K562 (cell line): ENCODE results near the gene RYK. TPM values are rescaled to one million over a fixed set of nuclear protein-coding genes. Genes with fewer than 3 reads are reported as not detected.

ENCODE experiments used
- ATAC-seq: fragments of 200-7000 bp; cut with Tn5 transposase; 3 replicates; pipeline ENCODE4 v1.9.1; 2020; ENCODE audit warnings: moderate library complexity
- BruUV-seq: library from RNA; stranded (reverse); fragments of 400-500 nt; replicated peaks from 2 replicates; lab custom pipeline; 2021; lab: Mats Ljungman, UMichigan
- CTCF ChIA-PET: fragments of 300-600 bp; formaldehyde crosslinking; extraction: SDS; loops from one replicate; lab custom pipeline; 2021; ENCODE audit warnings: low intra/inter-chr PET ratio; lab: Yijun Ruan, JAX
- POLR2A ChIA-PET: fragments of 300-600, 350-650 bp; sonication (Branson Sonifier 250); formaldehyde crosslinking; extraction: SDS; loops from one replicate; lab custom pipeline; 2021; ENCODE audit warnings: antibody characterized with exemption, inconsistent platforms; lab: Yijun Ruan, JAX
- DNase-seq, 4 experiments: peaks; one replicate each; pipeline versions ENCODE4 v3.0.0 to v3.0.0-alpha.2; 2011 to 2018; ENCODE audit warnings: low spot score in 3 of 4, mixed read lengths in 3 of 4; ENCODE audit errors: extremely low read depth in 1 of 4
- FAIRE-seq: peaks from 2 replicates; lab custom pipeline; 2011; peaks lifted over from hg19 to GRCh38; lab: Jason Lieb, UNC
- H2AFZ ChIP-seq: 2 replicates; pipeline ENCODE4 v1.6.0; 2011; ENCODE audit warnings: low read depth, low read length, control low read depth, inconsistent platforms
- H3K27ac ChIP-seq: fragments of 200-600 bp; 3 replicates; pipeline ENCODE4 v1.8.0; 2011; ENCODE audit warnings: low read depth, mild to moderate bottlenecking, control low read depth, inconsistent platforms, low read length, moderate library complexity, mixed read lengths; ENCODE audit errors: extremely low read depth
- H3K27me3 ChIP-seq, 2 experiments: fragments of 300-600 bp in 1 of 2; 2 replicates in 1 of 2; 3 replicates in 1 of 2; pipeline versions ENCODE4 v1.6.0 to v1.8.0; 2011; ENCODE audit warnings: inconsistent platforms in 2 of 2, low read length in 2 of 2, mild to moderate bottlenecking in 1 of 2, mixed read lengths in 1 of 2, moderate library complexity in 1 of 2; ENCODE audit not compliant: control insufficient read depth in 2 of 2, insufficient read depth in 2 of 2
- H3K36me3 ChIP-seq: fragments of 300-600 bp; 3 replicates; pipeline ENCODE4 v1.8.0; 2011; ENCODE audit warnings: mild to moderate bottlenecking, low read length, inconsistent platforms; ENCODE audit not compliant: control insufficient read depth, insufficient read depth
- H3K4me1 ChIP-seq, 2 experiments: fragments of 200-600 bp in 1 of 2; replicated peaks in 1 of 2; 2 replicates in 1 of 2; 3 replicates in 1 of 2; pipeline versions ENCODE4 v1.5.1 to v1.8.0; 2011; ENCODE audit warnings: inconsistent platforms in 2 of 2, low read length in 2 of 2, mild to moderate bottlenecking in 1 of 2, mixed read lengths in 1 of 2, moderate library complexity in 1 of 2; ENCODE audit not compliant: control insufficient read depth in 2 of 2, insufficient read depth in 2 of 2
- H3K4me2 ChIP-seq: 2 replicates; pipeline ENCODE4 v1.6.1; 2011; ENCODE audit warnings: low read length, control low read depth, inconsistent platforms, mixed read lengths; ENCODE audit not compliant: insufficient read depth
- H3K4me3 ChIP-seq: fragments of 200-600 bp; sonication (generic), shearing (Covaris generic); 2 replicates; pipeline ENCODE4 v1.5.1; 2016; ENCODE audit warnings: control low read depth, inconsistent platforms
- H3K79me2 ChIP-seq: fragments of 200-600 bp; 3 replicates; pipeline ENCODE4 v1.8.0; 2011; ENCODE audit warnings: low read length, inconsistent platforms; ENCODE audit not compliant: control insufficient read depth, insufficient read depth
- H3K9ac ChIP-seq, 2 experiments: 2 replicates each; pipeline versions ENCODE4 v1.6.0 to v1.6.1; 2011; ENCODE audit warnings: low read depth in 2 of 2, low read length in 2 of 2, control low read depth in 1 of 2, inconsistent platforms in 1 of 2, mild to moderate bottlenecking in 1 of 2, mixed read lengths in 1 of 2; ENCODE audit not compliant: insufficient read depth in 1 of 2
- H3K9me1 ChIP-seq: one replicate; pipeline ENCODE4 v1.6.0; 2011; ENCODE audit warnings: inconsistent platforms, mild to moderate bottlenecking, low read length, moderate library complexity; ENCODE audit not compliant: control insufficient read depth, insufficient read depth
- H3K9me3 ChIP-seq: replicated peaks from 2 replicates; pipeline ENCODE4 v1.5.1; 2011; ENCODE audit warnings: low read depth, low read length, inconsistent platforms; ENCODE audit not compliant: control insufficient read depth, insufficient read depth
- H4K20me1 ChIP-seq: replicated peaks from 2 replicates; pipeline ENCODE4 v1.6.1; 2011; ENCODE audit warnings: low read length, inconsistent platforms, mixed read lengths; ENCODE audit not compliant: control insufficient read depth, insufficient read depth
- ARID1B ChIP-seq: fragments of 450-650 bp; IDR thresholded peaks from 2 replicates; pipeline ENCODE4 v1.6.1; 2016; ENCODE audit warnings: antibody characterized with exemption, mild to moderate bottlenecking, inconsistent platforms
- ARID2 ChIP-seq: fragments of 450-650 bp; IDR thresholded peaks from 2 replicates; pipeline ENCODE4 v1.6.1; 2017; ENCODE audit warnings: antibody characterized with exemption, mild to moderate bottlenecking
- BRCA1 ChIP-seq, 2 experiments: fragments of 450-650 bp in 1 of 2; sonication (generic) in 1 of 2; formaldehyde crosslinking in 1 of 2; IDR thresholded peaks; 2 replicates each; pipeline versions ENCODE4 v1.5.0 to v1.6.1; 2017 to 2020; ENCODE audit warnings: mild to moderate bottlenecking in 1 of 2, missing genetic modification reagents in 1 of 2
- BRD4 ChIP-seq: fragments of 200-600 bp; sonication (generic); IDR thresholded peaks from 2 replicates; pipeline ENCODE4 v1.6.1; 2017; ENCODE audit warnings: inconsistent platforms
- CBX1 ChIP-seq: sonication (generic); IDR thresholded peaks from 2 replicates; pipeline ENCODE4 v1.6.1; 2016; ENCODE audit warnings: antibody characterized with exemption, low read depth, mild to moderate bottlenecking
- ELF2 ChIP-seq: fragments of 250-450 bp; sonication (Bioruptor Pico); IDR thresholded peaks from 2 replicates; pipeline ENCODE4 v1.5.0; 2021; ENCODE audit warnings: mild to moderate bottlenecking
- ESRRA ChIP-seq: fragments of 450-650 bp; IDR thresholded peaks from 2 replicates; pipeline ENCODE4 v1.6.1; 2014; ENCODE audit warnings: low read depth, mild to moderate bottlenecking, moderate library complexity, borderline replicate concordance
- ETS2 ChIP-seq: IDR thresholded peaks from 2 replicates; pipeline ENCODE4 v1.6.1; 2016; ENCODE audit warnings: borderline replicate concordance, missing genetic modification characterization, mild to moderate bottlenecking, moderate library complexity, missing compliant biosample characterization; ENCODE audit not compliant: poor library complexity, severe bottlenecking
- KLF10 ChIP-seq: fragments of 250-450 bp; sonication (Bioruptor Pico); IDR thresholded peaks from 2 replicates; pipeline ENCODE4 v1.6.1; 2021; ENCODE audit warnings: matching md5 sums
- POLR2AphosphoS2 ChIP-seq: IDR thresholded peaks from 2 replicates; pipeline ENCODE4 v1.6.1; 2012; ENCODE audit warnings: low read length, improper control_type of control experiment
- POLR2AphosphoS5 ChIP-seq: IDR thresholded peaks from 2 replicates; pipeline ENCODE4 v1.6.1; 2011; ENCODE audit warnings: mild to moderate bottlenecking, low read depth, low read length, moderate library complexity; ENCODE audit not compliant: control insufficient read depth, insufficient read depth
- SMARCA4 ChIP-seq: fragments of 450-650 bp; IDR thresholded peaks from 2 replicates; pipeline ENCODE4 v1.6.1; 2016
- SMARCA5 ChIP-seq: fragments of 450-650 bp; IDR thresholded peaks from 2 replicates; pipeline ENCODE4 v1.6.1; 2016
- ZBTB1 ChIP-seq: sonication (generic); formaldehyde crosslinking; IDR thresholded peaks from 2 replicates; pipeline ENCODE4 v1.8.1; 2023; ENCODE audit warnings: missing genetic modification reagents, low read depth, mild to moderate bottlenecking, borderline replicate concordance
- ZNF316 ChIP-seq: fragments of 450-650 bp; IDR thresholded peaks from 2 replicates; pipeline ENCODE4 v1.6.1; 2016
- ZNF324 ChIP-seq: fragments of 250-450 bp; sonication (Bioruptor Pico); IDR thresholded peaks from 2 replicates; pipeline ENCODE4 v1.4.0; 2020; ENCODE audit warnings: mild to moderate bottlenecking
- ZNF431 ChIP-seq: sonication (generic); formaldehyde crosslinking; IDR thresholded peaks from 2 replicates; pipeline ENCODE4 v1.8.0; 2022; ENCODE audit warnings: mild to moderate bottlenecking, missing genetic modification reagents
- ZNF780A ChIP-seq: fragments of 250-450 bp; sonication (Bioruptor Pico); IDR thresholded peaks from 2 replicates; pipeline ENCODE4 v1.5.0; 2021; ENCODE audit warnings: mild to moderate bottlenecking
- WGBS: fragments of 100-300 bp; shearing (Covaris generic); methylation state at CpG from one replicate; pipeline ENCODE4 v1.1.6; 2016; ENCODE audit warnings: low coverage, mixed read lengths; ENCODE audit not compliant: insufficient coverage; ENCODE audit errors: missing lambda C conversion rate; 5-methylcytosine and 5-hydroxymethylcytosine counted together
- in situ Hi-C: fragments of 300-500 bp; cut with MboI; formaldehyde crosslinking; loops from 4 replicates; pipeline ENCODE4 v1.15.0; 2018; ENCODE audit warnings: inconsistent platforms, mixed read lengths
- intact Hi-C: fragments of 100-400 bp; cut with micrococcal nuclease; formaldehyde crosslinking; loops from 2 replicates; pipeline ENCODE4 v1.14.2; 2022
- polyA plus RNA-seq, 8 experiments: library from polyadenylated mRNA; depleted of rRNA in 4 of 8; stranded (reverse) in 5 of 8; unstranded in 3 of 8; fragments of >200 nt; fragmentation: Nextera tagmentation in 2 of 8; fragmentation: Illumina TruSeq in 1 of 8; extraction: Ambion mirVana in 2 of 8; extraction: Trizol in 1 of 8; gene quantifications; 2 replicates each; pipeline versions ENCODE4 v1.2.1 to v1.2.3, GENCODE V29; 2011 to 2014; ENCODE audit warnings: inconsistent platforms in 1 of 8, missing spikeins in 1 of 8
- total RNA-seq, 7 experiments: library from RNA; depleted of rRNA in 6 of 7; stranded (reverse); fragments of >200 nt in 6 of 7; fragmentation: Illumina TruSeq in 2 of 7; extraction: Trizol in 2 of 7; gene quantifications; 2 replicates each; pipeline versions ENCODE4 v1.2.1 to v1.2.3, GENCODE V29; 2011 to 2021; ENCODE audit warnings: low replicate concordance in 1 of 7
- TF ChIP-seq, protein P1 (sequence below): IDR thresholded peaks from 2 replicates; pipeline ENCODE4 v1.6.1; 2011; ENCODE audit not compliant: insufficient read length; ENCODE audit errors: extremely low read depth

Gene RYK
- total and polyA plus RNA-seq, 9 of the 15 experiments (the other 6 are each of a cell fraction or from before 2014, with no cell fraction given) = 4.2 to 29.5 (median 16.6) TPM

GRCh38 chr3:134134240-134134639 is 116.4 kb downstream of the RYK start (continued):
- TF ChIP-seq POLR2AphosphoS5 (no peak), ELF2 (CRISPR knock-in tag) (no peak)

- no peak for DNase-seq
- Histone ChIP-seq H3K9me1 (no peaks in the 10 kb centered on the region), H2AFZ (no peak overlapping the region), H3K36me3 (no peaks in the 10 kb centered on the region), H3K9ac (no peak overlapping the region), H3K79me2 (no peaks in the 10 kb centered on the region), H3K27ac (no peak overlapping the region), H3K4me1 (no peaks in the 10 kb centered on the region), H3K9me3 (no peaks in the 10 kb centered on the region), H3K27me3 (no peaks in the 10 kb centered on the region), H4K20me1 (no peaks in the 10 kb centered on the region), H3K4me2 (no peak overlapping the region), H3K4me3 (no peak overlapping the region)
- no peak for ATAC-seq
- intact Hi-C loops = no loop called here
- CTCF ChIA-PET = no interaction called here
- no peak for FAIRE-seq
- POLR2A ChIA-PET = no interaction called here
- WGBS = 0% methylated on average over 3 of the region's 3 CpGs
- TF ChIP-seq CBX1 = no peak
- no peak for TF ChIP-seq ETS2 (tag)
- no peak for TF ChIP-seq SMARCA4
- no peak for TF ChIP-seq ZNF316
- no peak for TF ChIP-seq BRCA1 (IDR thresholded peaks at IDR 0.05)
- TF ChIP-seq BRCA1 (CRISPR knock-in tag; IDR thresholded peaks at IDR 0.05) = no peak
- TF ChIP-seq SMARCA5 = no peak
- no peak for TF ChIP-seq ZNF324
- no peak for TF ChIP-seq ARID2
- no peak for TF ChIP-seq ZBTB1
- no peak for TF ChIP-seq BRD4
- no peak for TF ChIP-seq KLF10 (CRISPR knock-in tag)
- no peak for TF ChIP-seq ZNF431 (CRISPR knock-in tag)
- TF ChIP-seq POLR2AphosphoS2 = no peak
- no peak for TF ChIP-seq ARID1B
- TF ChIP-seq ESRRA = no peak
- TF ChIP-seq, protein P1, sequence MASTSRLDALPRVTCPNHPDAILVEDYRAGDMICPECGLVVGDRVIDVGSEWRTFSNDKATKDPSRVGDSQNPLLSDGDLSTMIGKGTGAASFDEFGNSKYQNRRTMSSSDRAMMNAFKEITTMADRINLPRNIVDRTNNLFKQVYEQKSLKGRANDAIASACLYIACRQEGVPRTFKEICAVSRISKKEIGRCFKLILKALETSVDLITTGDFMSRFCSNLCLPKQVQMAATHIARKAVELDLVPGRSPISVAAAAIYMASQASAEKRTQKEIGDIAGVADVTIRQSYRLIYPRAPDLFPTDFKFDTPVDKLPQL = no peak
- no peak for TF ChIP-seq ZNF780A (CRISPR knock-in tag)
- in situ Hi-C loops = no loop called here
- no TSS peak for BruUV-seq
Measured at GRCh38 chr3:134132961-134133360, 117.7 kb downstream of the RYK start.
